ENCODE results near the gene ADGRA1. TPM values are rescaled to one million over a fixed set of nuclear protein-coding genes. Genes with fewer than 3 reads are reported as not detected.
A peak's percentile ranks its signal among the peaks of the same experiment; 100 is the strongest.
"Not testable (repeated sequence)": the region's sequence is repeated elsewhere in the genome, so short reads cannot be mapped to it uniquely, and the experiment has no call there.

Gene ADGRA1
- polyA plus RNA-seq, 3 donors from 2014 or later: not detected

- H3K4me3 Mint-ChIP-seq: no peak overlapping the region
- H3K36me3 Mint-ChIP-seq: no peaks in the 10 kb centered on the region
- peaks cover 0 to 6% (median 0%) of the 10 kb centered on the region in 3 donors for H3K27me3 Mint-ChIP-seq (ENCODE audit: low read depth in 3 of 3)
- no peak for DNase-seq
- H3K9me3 Mint-ChIP-seq: no peaks in the 10 kb centered on the region
- H3K27ac Mint-ChIP-seq: no peak overlapping the region
- no peaks in the 10 kb centered on the region for H3K4me1 Mint-ChIP-seq
Measured at GRCh38 chr10:133130602-133131001, 42.9 kb downstream of the ADGRA1 start.

- no peak for DNase-seq
- Mint-ChIP-seq H3K4me3 (no peak overlapping the region), H3K9me3 (no peaks in the 10 kb centered on the region), H3K27ac (no peak overlapping the region), H3K4me1 (no peaks in the 10 kb centered on the region), H3K36me3 (no peaks in the 10 kb centered on the region), H3K27me3 (ENCODE audit: low read depth in 3 of 3) (peaks cover 0 to 3% (median 0%) of the 10 kb centered on the region in 3 donors)
Measured at GRCh38 chr10:133131053-133131452, 43.3 kb downstream of the ADGRA1 start.

- H3K4me1 Mint-ChIP-seq: no peaks in the 10 kb centered on the region
- H3K27me3 Mint-ChIP-seq (ENCODE audit: low read depth in 3 of 3): peaks cover 0 to 3% (median 0%) of the 10 kb centered on the region in 3 donors
- H3K36me3 Mint-ChIP-seq: no peaks in the 10 kb centered on the region
- no peak for DNase-seq
- H3K9me3 Mint-ChIP-seq: no peaks in the 10 kb centered on the region
- no peak overlapping the region for H3K4me3 Mint-ChIP-seq
- peak overlapping the region in 1 of 6 donors; percentile 49 for H3K27ac Mint-ChIP-seq
Measured at GRCh38 chr10:133131734-133132472, 44.2 kb downstream of the ADGRA1 start.

- Mint-ChIP-seq H3K9me3 (no peaks in the 10 kb centered on the region), H3K36me3 (no peaks in the 10 kb centered on the region), H3K4me1 (no peaks in the 10 kb centered on the region), H3K27me3 (ENCODE audit: low read depth in 3 of 3) (peaks cover 0 to 3% (median 0%) of the 10 kb centered on the region in 3 donors), H3K27ac (no peak overlapping the region), H3K4me3 (no peak overlapping the region)
- DNase-seq: no peak
Measured at GRCh38 chr10:133132473-133133291, 45.0 kb downstream of the ADGRA1 start.

GRCh38 chr10:133133471-133134231 is 45.9 kb downstream of the ADGRA1 start:
- Mint-ChIP-seq H3K4me3 (no peak overlapping the region), H3K36me3 (no peaks in the 10 kb centered on the region)
- DNase-seq: no peak

GRCh38 chr10:133134411-133135115 is 46.8 kb downstream of the ADGRA1 start:
- Mint-ChIP-seq H3K27me3 (ENCODE audit: low read depth in 3 of 3) (peaks cover 0 to 3% (median 0%) of the 10 kb centered on the region in 3 donors), H3K4me1 (no peaks in the 10 kb centered on the region), H3K36me3 (no peaks in the 10 kb centered on the region), H3K4me3 (no peak overlapping the region), H3K27ac (no peak overlapping the region), H3K9me3 (no peaks in the 10 kb centered on the region)
- no peak for DNase-seq

More at GRCh38 chr10:133133471-133134231, 45.9 kb downstream of the ADGRA1 start:
- Mint-ChIP-seq H3K27me3 (ENCODE audit: low read depth in 3 of 3) (peaks cover 0 to 3% (median 0%) of the 10 kb centered on the region in 3 donors), H3K9me3 (no peaks in the 10 kb centered on the region), H3K27ac (no peak overlapping the region), H3K4me1 (no peaks in the 10 kb centered on the region)

GRCh38 chr10:133135116-133135465 is 47.4 kb downstream of the ADGRA1 start:
- Mint-ChIP-seq H3K4me3 (no peak overlapping the region), H3K4me1 (no peaks in the 10 kb centered on the region), H3K27ac (no peak overlapping the region)

GRCh38 chr10:133137486-133138145 is 49.9 kb downstream of the ADGRA1 start:
- H3K27ac Mint-ChIP-seq; H3K4me3 Mint-ChIP-seq; H3K27me3 Mint-ChIP-seq (ENCODE audit: low read depth in 3 of 3): not testable (repeated sequence)

More at GRCh38 chr10:133135116-133135465, 47.4 kb downstream of the ADGRA1 start:
- no peak for DNase-seq
- Mint-ChIP-seq H3K27me3 (ENCODE audit: low read depth in 3 of 3) (peaks cover 0 to 3% (median 0%) of the 10 kb centered on the region in 3 donors), H3K36me3 (no peaks in the 10 kb centered on the region), H3K9me3 (no peaks in the 10 kb centered on the region)

GRCh38 chr10:133139551-133140065 is 51.9 kb downstream of the ADGRA1 start:
- DNase-seq: peak in 1 of 3 donors; percentile 13
- Mint-ChIP-seq H3K4me3 (no peak overlapping the region), H3K9me3 (no peaks in the 10 kb centered on the region), H3K27ac (no peak overlapping the region), H3K36me3 (no peaks in the 10 kb centered on the region), H3K4me1 (peaks cover 6 to 12% of the 10 kb centered on the region in 2 donors), H3K27me3 (ENCODE audit: low read depth in 3 of 3) (peaks cover 0 to 3% (median 2%) of the 10 kb centered on the region in 3 donors)

More at GRCh38 chr10:133137486-133138145, 49.9 kb downstream of the ADGRA1 start:
- H3K4me1 Mint-ChIP-seq, H3K9me3 Mint-ChIP-seq, DNase-seq, H3K36me3 Mint-ChIP-seq: not testable (repeated sequence)

GRCh38 chr10:133140417-133141143 is 52.9 kb downstream of the ADGRA1 start:
- no peak for DNase-seq

GRCh38 chr10:133141144-133141957 is 53.6 kb downstream of the ADGRA1 start:
- peaks cover 6 to 14% of the 10 kb centered on the region in 2 donors for H3K4me1 Mint-ChIP-seq
- H3K4me3 Mint-ChIP-seq: no peak overlapping the region
- DNase-seq: no peak
- peaks cover 2 to 5% (median 4%) of the 10 kb centered on the region in 3 donors for H3K27me3 Mint-ChIP-seq (ENCODE audit: low read depth in 3 of 3)
- H3K36me3 Mint-ChIP-seq: no peaks in the 10 kb centered on the region
- no peak overlapping the region for H3K27ac Mint-ChIP-seq
- H3K9me3 Mint-ChIP-seq: no peaks in the 10 kb centered on the region

More at GRCh38 chr10:133140417-133141143, 52.9 kb downstream of the ADGRA1 start:
- no peaks in the 10 kb centered on the region for H3K9me3 Mint-ChIP-seq
- no peak overlapping the region for H3K27ac Mint-ChIP-seq
- H3K36me3 Mint-ChIP-seq: no peaks in the 10 kb centered on the region
- H3K4me1 Mint-ChIP-seq: peaks cover 6 to 14% of the 10 kb centered on the region in 2 donors
- no peak overlapping the region for H3K4me3 Mint-ChIP-seq
- peaks cover 2 to 3% (median 2%) of the 10 kb centered on the region in 3 donors for H3K27me3 Mint-ChIP-seq (ENCODE audit: low read depth in 3 of 3)
